HepG2 (cell line): ENCODE measurements around the gene DDI2. TPM values are rescaled to one million over a fixed set of nuclear protein-coding genes. Genes with fewer than 3 reads are reported as not detected.

ENCODE experiments used
- ATAC-seq: fragments of 200-7000 bp; cut with Tn5 transposase; 3 replicates; pipeline ENCODE4 v1.9.1; 2020; ENCODE audit warnings: mild to moderate bottlenecking, moderate library complexity
- BruUV-seq: library from RNA; stranded (reverse); fragments of 400-500 nt; replicated peaks from 2 replicates; lab custom pipeline; 2021; lab: Mats Ljungman, UMichigan
- CTCF ChIA-PET: fragments of 300-600 bp; formaldehyde crosslinking; extraction: SDS; loops from one replicate; lab custom pipeline; 2021; ENCODE audit warnings: low total read pairs, inconsistent platforms, low intra/inter-chr PET ratio; lab: Yijun Ruan, JAX
- POLR2A ChIA-PET: fragments of 350-600 bp; sonication (Branson Sonifier 250); formaldehyde crosslinking; loops from one replicate; lab custom pipeline; 2020; ENCODE audit warnings: antibody characterized with exemption, inconsistent platforms; lab: Yijun Ruan, JAX
- DNase-seq: peaks from one replicate; pipeline ENCODE4 v3.0.0-alpha.2; 2015; ENCODE audit warnings: low spot score
- FAIRE-seq: peaks from 3 replicates; lab custom pipeline; 2011; peaks lifted over from hg19 to GRCh38; lab: Jason Lieb, UNC
- H2AFZ ChIP-seq: one replicate; pipeline ENCODE4 v1.6.1; 2011; ENCODE audit warnings: low read length, inconsistent platforms
- H3K27ac ChIP-seq: fragments of 300-600 bp; 3 replicates; pipeline ENCODE4 v1.8.0; 2011; ENCODE audit warnings: mixed run types, mild to moderate bottlenecking, mixed read lengths, low read length, inconsistent platforms; ENCODE audit not compliant: insufficient read depth; ENCODE audit errors: extremely low read length
- H3K27me3 ChIP-seq, 2 experiments: fragments of 200-600 bp in 1 of 2; 2 replicates in 1 of 2; 3 replicates in 1 of 2; pipeline versions ENCODE4 v1.6.0 to v1.8.0; 2011; ENCODE audit warnings: low read length in 2 of 2, mild to moderate bottlenecking in 2 of 2, moderate library complexity in 2 of 2, inconsistent platforms in 1 of 2; ENCODE audit not compliant: insufficient read depth in 2 of 2, control insufficient read depth in 1 of 2
- H3K36me3 ChIP-seq, 2 experiments: fragments of 200-600 bp in 1 of 2; replicated peaks in 1 of 2; 2 replicates in 1 of 2; 3 replicates in 1 of 2; pipeline versions ENCODE4 v1.5.1 to v1.8.0; 2011; ENCODE audit warnings: low read length in 2 of 2, inconsistent platforms in 1 of 2; ENCODE audit not compliant: insufficient read depth in 2 of 2, control insufficient read depth in 1 of 2
- H3K4me1 ChIP-seq: 2 replicates; pipeline ENCODE4 v1.5.1; 2012; ENCODE audit warnings: low read length, inconsistent platforms; ENCODE audit not compliant: insufficient read depth
- H3K4me2 ChIP-seq: 2 replicates; pipeline ENCODE4 v1.6.0; 2011; ENCODE audit warnings: low read depth, low read length, inconsistent platforms
- H3K4me3 ChIP-seq, 3 experiments: fragments of 200-600 bp in 1 of 3; sonication (generic), shearing (Covaris generic) in 1 of 3; replicated peaks in 1 of 3; 2 replicates each; pipeline ENCODE4 v1.5.1; 2011 to 2016; ENCODE audit warnings: low read length in 3 of 3, inconsistent platforms in 2 of 3, low read depth in 2 of 3, mild to moderate bottlenecking in 2 of 3, control low read depth in 1 of 3, mixed read lengths in 1 of 3; ENCODE audit not compliant: insufficient read depth in 1 of 3
- H3K79me2 ChIP-seq: one replicate; pipeline ENCODE4 v1.6.1; 2011; ENCODE audit warnings: low read length, inconsistent platforms; ENCODE audit not compliant: insufficient read depth
- H3K9ac ChIP-seq: 2 replicates; pipeline ENCODE4 v1.6.0; 2011; ENCODE audit warnings: mild to moderate bottlenecking, low read depth, low read length, inconsistent platforms; ENCODE audit not compliant: insufficient read depth
- H3K9me3 ChIP-seq: 2 replicates; pipeline ENCODE4 v1.5.1; 2012; ENCODE audit warnings: mild to moderate bottlenecking, low read length
- H4K20me1 ChIP-seq: 2 replicates; pipeline ENCODE4 v1.6.0; 2011; ENCODE audit warnings: inconsistent platforms, mild to moderate bottlenecking, low read length, moderate library complexity; ENCODE audit not compliant: insufficient read depth
- EEA1 ChIP-seq: sonication (generic); formaldehyde crosslinking; IDR thresholded peaks from 2 replicates; pipeline ENCODE4 v1.5.1; 2020; ENCODE audit warnings: mild to moderate bottlenecking, missing genetic modification reagents, borderline replicate concordance
- MIXL1 ChIP-seq: IDR thresholded peaks from 2 replicates; pipeline ENCODE4 v1.6.1; 2016
- NCOR1 ChIP-seq: fragments of 200-600 bp; sonication (generic); IDR thresholded peaks from 2 replicates; pipeline ENCODE4 v1.7.0; 2017; ENCODE audit warnings: antibody characterized with exemption, low read length, borderline replicate concordance
- PHF5A ChIP-seq: IDR thresholded peaks from one replicate; pipeline ENCODE4 v1.6.1; 2018; ENCODE audit warnings: low read depth, missing genetic modification reagents; ENCODE audit not compliant: unreplicated experiment
- RNF219 ChIP-seq: sonication (generic); formaldehyde crosslinking; IDR thresholded peaks from 2 replicates; pipeline ENCODE4 v1.5.0; 2020; ENCODE audit warnings: mild to moderate bottlenecking, missing genetic modification reagents
- SP4 ChIP-seq: sonication (generic); formaldehyde crosslinking; IDR thresholded peaks from 2 replicates; pipeline ENCODE4 v1.8.1; 2023; ENCODE audit warnings: mild to moderate bottlenecking, missing genetic modification reagents
- THYN1 ChIP-seq: sonication (generic); formaldehyde crosslinking; IDR thresholded peaks from 2 replicates; pipeline ENCODE4 v1.8.1; 2023; ENCODE audit warnings: low read depth, mild to moderate bottlenecking, moderate library complexity, missing genetic modification reagents, borderline replicate concordance
- ZBTB43 ChIP-seq: sonication (generic); formaldehyde crosslinking; conservative IDR thresholded peaks from 2 replicates; pipeline ENCODE4 v1.4.0; 2020; ENCODE audit warnings: missing genetic modification reagents
- ZBTB7B ChIP-seq: sonication (generic); formaldehyde crosslinking; IDR thresholded peaks from 2 replicates; pipeline ENCODE4 v1.4.0; 2020; ENCODE audit warnings: missing genetic modification reagents
- ZNF225 ChIP-seq: sonication (generic); formaldehyde crosslinking; IDR thresholded peaks from 2 replicates; pipeline ENCODE4 v1.4.0; 2020; ENCODE audit warnings: mild to moderate bottlenecking, missing genetic modification reagents
- ZNF333 ChIP-seq: sonication (generic); formaldehyde crosslinking; IDR thresholded peaks from 2 replicates; pipeline ENCODE4 v1.4.0; 2020; ENCODE audit warnings: mild to moderate bottlenecking, missing genetic modification reagents, borderline replicate concordance
- ZNF468 ChIP-seq: sonication (generic); formaldehyde crosslinking; IDR thresholded peaks from 2 replicates; pipeline ENCODE4 v1.8.0; 2022; ENCODE audit warnings: mild to moderate bottlenecking, moderate library complexity, missing genetic modification reagents
- ZNF569 ChIP-seq: sonication (generic); formaldehyde crosslinking; IDR thresholded peaks from 2 replicates; pipeline ENCODE4 v1.5.0; 2020; ENCODE audit warnings: mild to moderate bottlenecking, missing genetic modification reagents, moderate library complexity, borderline replicate concordance
- WGBS: methylation state at CpG from one replicate; pipeline ENCODE4 v1.1.6; 2017; ENCODE audit warnings: low lambda C conversion rate; 5-methylcytosine and 5-hydroxymethylcytosine counted together
- in situ Hi-C: cut with HindIII; loops from 2 replicates; pipeline ENCODE4 v1.10.0; 2017; ENCODE audit warnings: low pct_unique_long_range_greater_than_20kb; ENCODE audit not compliant: extremely low pct_ligation_motif_present
- intact Hi-C: fragments of 100-400 bp; cut with micrococcal nuclease; formaldehyde crosslinking; loops from one replicate; pipeline ENCODE4 v1.10.0; 2022; ENCODE audit not compliant: unreplicated experiment
- polyA plus RNA-seq, 8 experiments: library from polyadenylated mRNA; depleted of rRNA in 3 of 8; stranded (reverse) in 7 of 8; unstranded in 1 of 8; fragments of >200 nt; fragmentation: Illumina TruSeq in 4 of 8; extraction: Trizol in 4 of 8; gene quantifications; 2 replicates each; pipeline versions ENCODE4 v1.2.1 to v1.2.3, GENCODE V29; 2011 to 2016; ENCODE audit warnings: low read depth in 4 of 8, missing spikeins in 1 of 8, mixed read lengths in 1 of 8; ENCODE audit not compliant: insufficient read depth in 1 of 8
- total RNA-seq, 5 experiments: library from RNA; depleted of rRNA; stranded (reverse); fragments of >200 nt; fragmentation: Illumina TruSeq; extraction: Trizol; gene quantifications; 2 replicates each; pipeline ENCODE4 v1.2.3, GENCODE V29; 2016; ENCODE audit warnings: low read depth in 1 of 5
- TF ChIP-seq, protein P1 (sequence below): sonication (generic); formaldehyde crosslinking; IDR thresholded peaks from 2 replicates; pipeline ENCODE4 v1.4.0; 2020; ENCODE audit warnings: missing genetic modification reagents
- TF ChIP-seq, protein P2 (sequence below): sonication (generic); formaldehyde crosslinking; IDR thresholded peaks from 2 replicates; pipeline ENCODE4 v1.4.0; 2020; ENCODE audit warnings: missing genetic modification reagents

The DDI2 gene
- total and polyA plus RNA-seq, 2 of the 13 experiments (the other 11 are each of a cell fraction or from before 2014, with no cell fraction given) = 8.5 to 25.7 TPM

- no peak for TF ChIP-seq ZBTB7B (CRISPR knock-in tag)
- no peak for TF ChIP-seq EEA1
- no peak for TF ChIP-seq ZNF225 (CRISPR knock-in tag)
- no peak for TF ChIP-seq MIXL1
- TF ChIP-seq, protein P1, sequence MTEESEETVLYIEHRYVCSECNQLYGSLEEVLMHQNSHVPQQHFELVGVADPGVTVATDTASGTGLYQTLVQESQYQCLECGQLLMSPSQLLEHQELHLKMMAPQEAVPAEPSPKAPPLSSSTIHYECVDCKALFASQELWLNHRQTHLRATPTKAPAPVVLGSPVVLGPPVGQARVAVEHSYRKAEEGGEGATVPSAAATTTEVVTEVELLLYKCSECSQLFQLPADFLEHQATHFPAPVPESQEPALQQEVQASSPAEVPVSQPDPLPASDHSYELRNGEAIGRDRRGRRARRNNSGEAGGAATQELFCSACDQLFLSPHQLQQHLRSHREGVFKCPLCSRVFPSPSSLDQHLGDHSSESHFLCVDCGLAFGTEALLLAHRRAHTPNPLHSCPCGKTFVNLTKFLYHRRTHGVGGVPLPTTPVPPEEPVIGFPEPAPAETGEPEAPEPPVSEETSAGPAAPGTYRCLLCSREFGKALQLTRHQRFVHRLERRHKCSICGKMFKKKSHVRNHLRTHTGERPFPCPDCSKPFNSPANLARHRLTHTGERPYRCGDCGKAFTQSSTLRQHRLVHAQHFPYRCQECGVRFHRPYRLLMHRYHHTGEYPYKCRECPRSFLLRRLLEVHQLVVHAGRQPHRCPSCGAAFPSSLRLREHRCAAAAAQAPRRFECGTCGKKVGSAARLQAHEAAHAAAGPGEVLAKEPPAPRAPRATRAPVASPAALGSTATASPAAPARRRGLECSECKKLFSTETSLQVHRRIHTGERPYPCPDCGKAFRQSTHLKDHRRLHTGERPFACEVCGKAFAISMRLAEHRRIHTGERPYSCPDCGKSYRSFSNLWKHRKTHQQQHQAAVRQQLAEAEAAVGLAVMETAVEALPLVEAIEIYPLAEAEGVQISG = no peak
- no peak for TF ChIP-seq THYN1 (CRISPR knock-in tag)
- TF ChIP-seq ZNF333 (CRISPR knock-in tag) = no peak
- no peak for TF ChIP-seq ZNF468
- TF ChIP-seq ZBTB43 (CRISPR knock-in tag) = no peak
Observed at GRCh38 chr1:15717418-15718125, 100.3 kb downstream of the DDI2 start (continued).

- no peak overlapping the region for H3K4me3 ChIP-seq
- H2AFZ ChIP-seq = no peak overlapping the region
- no peak for FAIRE-seq
- H3K27me3 ChIP-seq = no peaks in the 10 kb centered on the region
- no peak overlapping the region for H3K27ac ChIP-seq
- H3K9ac ChIP-seq = no peak overlapping the region
- no peak overlapping the region for H3K4me2 ChIP-seq
- ChIA-PET CTCF (no interaction called here), POLR2A (no interaction called here)
- no peaks in the 10 kb centered on the region for H3K9me3 ChIP-seq
- H3K36me3 ChIP-seq = peaks cover 22 to 50% of the 10 kb centered on the region in 2 experiments
- intact Hi-C loops = no loop called here
- in situ Hi-C loops = no loop called here
- H3K79me2 ChIP-seq = no peaks in the 10 kb centered on the region
- H4K20me1 ChIP-seq = no peaks in the 10 kb centered on the region
- no peak for ATAC-seq
- peaks cover 12% of the 10 kb centered on the region; the same call in 1 of the 2 replicates for H3K4me1 ChIP-seq
- no peak for DNase-seq
- BruUV-seq = no TSS peak
- 86% methylated on average over 8 of the region's 8 CpGs for WGBS
- TF ChIP-seq SP4 = no peak
- no peak for TF ChIP-seq RNF219 (CRISPR knock-in tag)
- TF ChIP-seq PHF5A (CRISPR knock-in tag) = no peak
- TF ChIP-seq, protein P2, sequence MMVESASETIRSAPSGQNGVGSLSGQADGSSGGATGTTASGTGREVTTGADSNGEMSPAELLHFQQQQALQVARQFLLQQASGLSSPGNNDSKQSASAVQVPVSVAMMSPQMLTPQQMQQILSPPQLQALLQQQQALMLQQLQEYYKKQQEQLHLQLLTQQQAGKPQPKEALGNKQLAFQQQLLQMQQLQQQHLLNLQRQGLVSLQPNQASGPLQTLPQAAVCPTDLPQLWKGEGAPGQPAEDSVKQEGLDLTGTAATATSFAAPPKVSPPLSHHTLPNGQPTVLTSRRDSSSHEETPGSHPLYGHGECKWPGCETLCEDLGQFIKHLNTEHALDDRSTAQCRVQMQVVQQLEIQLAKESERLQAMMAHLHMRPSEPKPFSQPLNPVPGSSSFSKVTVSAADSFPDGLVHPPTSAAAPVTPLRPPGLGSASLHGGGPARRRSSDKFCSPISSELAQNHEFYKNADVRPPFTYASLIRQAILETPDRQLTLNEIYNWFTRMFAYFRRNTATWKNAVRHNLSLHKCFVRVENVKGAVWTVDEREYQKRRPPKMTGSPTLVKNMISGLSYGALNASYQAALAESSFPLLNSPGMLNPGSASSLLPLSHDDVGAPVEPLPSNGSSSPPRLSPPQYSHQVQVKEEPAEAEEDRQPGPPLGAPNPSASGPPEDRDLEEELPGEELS = no peak
- no peak for TF ChIP-seq ZNF569 (CRISPR knock-in tag)
- no peak for TF ChIP-seq NCOR1
Observed at GRCh38 chr1:15718199-15718601, 100.9 kb downstream of the DDI2 start.
